Peyer's patch (tissue), 4 donors: ENCODE data around the gene TMEM204.

Experiments used
- POLR2A ChIP-seq, 2 donors: fragments of 450-650 bp; IDR thresholded peaks; one replicate each; pipeline ENCODE4 v1.5.1; 2017; ENCODE audit warnings: antibody characterized with exemption in 2 of 2, mild to moderate bottlenecking in 2 of 2, moderate library complexity in 2 of 2
- TF ChIP-seq, protein P1 (sequence below), 6 experiments: fragments of 450-650 bp in 4 of 6; fragments of 200-600 bp in 2 of 6; sonication (generic) in 1 of 6; IDR thresholded peaks; one replicate each; pipeline ENCODE4 v1.5.1; 2017 to 2019; ENCODE audit warnings: antibody characterized with exemption in 6 of 6, mild to moderate bottlenecking in 3 of 6, moderate library complexity in 1 of 6

GRCh38 chr16:1535391-1536291 is 2.2 kb downstream of the TMEM204 start:
- TF ChIP-seq, protein P1, sequence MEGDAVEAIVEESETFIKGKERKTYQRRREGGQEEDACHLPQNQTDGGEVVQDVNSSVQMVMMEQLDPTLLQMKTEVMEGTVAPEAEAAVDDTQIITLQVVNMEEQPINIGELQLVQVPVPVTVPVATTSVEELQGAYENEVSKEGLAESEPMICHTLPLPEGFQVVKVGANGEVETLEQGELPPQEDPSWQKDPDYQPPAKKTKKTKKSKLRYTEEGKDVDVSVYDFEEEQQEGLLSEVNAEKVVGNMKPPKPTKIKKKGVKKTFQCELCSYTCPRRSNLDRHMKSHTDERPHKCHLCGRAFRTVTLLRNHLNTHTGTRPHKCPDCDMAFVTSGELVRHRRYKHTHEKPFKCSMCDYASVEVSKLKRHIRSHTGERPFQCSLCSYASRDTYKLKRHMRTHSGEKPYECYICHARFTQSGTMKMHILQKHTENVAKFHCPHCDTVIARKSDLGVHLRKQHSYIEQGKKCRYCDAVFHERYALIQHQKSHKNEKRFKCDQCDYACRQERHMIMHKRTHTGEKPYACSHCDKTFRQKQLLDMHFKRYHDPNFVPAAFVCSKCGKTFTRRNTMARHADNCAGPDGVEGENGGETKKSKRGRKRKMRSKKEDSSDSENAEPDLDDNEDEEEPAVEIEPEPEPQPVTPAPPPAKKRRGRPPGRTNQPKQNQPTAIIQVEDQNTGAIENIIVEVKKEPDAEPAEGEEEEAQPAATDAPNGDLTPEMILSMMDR (IDR thresholded peaks at IDR 0.05) = no peak
- TF ChIP-seq POLR2A (IDR thresholded peaks at IDR 0.05) = no peak
